Activated B cell treated with CpG ODN at 0.5 μM for 24 hours (primary cell): ENCODE measurements around the gene FRYL. TPM values are rescaled to one million over a fixed set of nuclear protein-coding genes. Genes with fewer than 3 reads are reported as not detected.

ENCODE experiments used
- ATAC-seq: fragments of 200-7000 bp; cut with Tn5 transposase; one replicate; pipeline ENCODE4 v1.10.0; 2021; ENCODE audit warnings: low read depth, mild to moderate bottlenecking, moderate library complexity
- CTCF ChIA-PET: fragments of 350-600 bp; sonication (Branson Sonifier 250); formaldehyde crosslinking; loops from one replicate; lab custom pipeline; 2021; ENCODE audit warnings: antibody characterized with exemption; lab: Charles Lee
- POLR2A ChIA-PET: fragments of 350-600 bp; sonication (Branson Sonifier 250); formaldehyde crosslinking; loops from one replicate; lab custom pipeline; 2021; ENCODE audit warnings: antibody characterized with exemption; lab: Charles Lee
- DNase-seq: peaks from one replicate; pipeline ENCODE4 v3.0.0; 2022
- H3K27ac Mint-ChIP-seq: one replicate; pipeline ENCODE4 v1.8.0; 2020; ENCODE audit warnings: mixed read lengths
- H3K27me3 Mint-ChIP-seq: one replicate; pipeline ENCODE4 v1.8.0; 2021; ENCODE audit warnings: mixed read lengths
- H3K36me3 Mint-ChIP-seq: one replicate; pipeline ENCODE4 v1.8.0; 2021; ENCODE audit warnings: low read depth, mixed read lengths
- H3K4me1 Mint-ChIP-seq: one replicate; pipeline ENCODE4 v1.8.0; 2021; ENCODE audit warnings: mixed read lengths
- H3K4me3 Mint-ChIP-seq: one replicate; pipeline ENCODE4 v1.8.0; 2020; ENCODE audit warnings: mild to moderate bottlenecking, mixed read lengths
- H3K9me3 Mint-ChIP-seq: one replicate; pipeline ENCODE4 v1.8.0; 2020; ENCODE audit warnings: mixed read lengths
- intact Hi-C: fragments of 100-400 bp; cut with micrococcal nuclease; formaldehyde crosslinking; loops from one replicate; pipeline ENCODE4 v1.15.1; 2024
- total RNA-seq: library from RNA; stranded (reverse); gene quantifications from 2 replicates; pipeline ENCODE4 v1.2.3, GENCODE V29; 2022
- TF ChIP-seq, protein P1 (sequence below): fragments of 200-600 bp; IDR thresholded peaks from one replicate; pipeline ENCODE4 v1.8.0; 2022; ENCODE audit warnings: antibody characterized with exemption, mild to moderate bottlenecking

FRYL gene
- total RNA-seq, 1 donor from 2014 or later = 91.5 TPM

DNA sequence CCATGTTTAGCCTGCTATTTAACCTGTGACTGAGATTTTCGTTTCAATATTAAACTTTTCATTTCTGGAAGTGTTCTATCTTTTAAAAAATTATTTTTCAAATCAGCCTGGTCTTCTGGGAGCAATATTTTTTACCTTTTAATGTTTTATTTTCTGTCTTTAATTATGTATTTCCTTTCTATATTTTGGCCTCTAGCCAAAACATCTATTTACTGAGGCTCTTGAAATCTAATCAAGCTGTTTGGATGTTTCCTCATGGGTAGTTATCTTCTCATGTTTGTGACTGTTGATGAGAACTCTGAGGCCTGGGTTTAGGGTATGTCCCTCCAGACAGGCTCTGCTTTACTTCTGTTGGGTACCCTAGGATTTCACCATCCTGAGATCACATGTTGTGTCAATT, 307.3 kb downstream of the FRYL start:
- no peak for ATAC-seq
- ChIA-PET POLR2A (no interaction called here), CTCF (no interaction called here)
- Mint-ChIP-seq H3K27me3 (peaks cover 8% of the 10 kb centered on the region), H3K36me3 (no peaks in the 10 kb centered on the region), H3K4me1 (no peaks in the 10 kb centered on the region), H3K9me3 (no peaks in the 10 kb centered on the region), H3K4me3 (no peak overlapping the region), H3K27ac (no peak overlapping the region)
- TF ChIP-seq, protein P1, sequence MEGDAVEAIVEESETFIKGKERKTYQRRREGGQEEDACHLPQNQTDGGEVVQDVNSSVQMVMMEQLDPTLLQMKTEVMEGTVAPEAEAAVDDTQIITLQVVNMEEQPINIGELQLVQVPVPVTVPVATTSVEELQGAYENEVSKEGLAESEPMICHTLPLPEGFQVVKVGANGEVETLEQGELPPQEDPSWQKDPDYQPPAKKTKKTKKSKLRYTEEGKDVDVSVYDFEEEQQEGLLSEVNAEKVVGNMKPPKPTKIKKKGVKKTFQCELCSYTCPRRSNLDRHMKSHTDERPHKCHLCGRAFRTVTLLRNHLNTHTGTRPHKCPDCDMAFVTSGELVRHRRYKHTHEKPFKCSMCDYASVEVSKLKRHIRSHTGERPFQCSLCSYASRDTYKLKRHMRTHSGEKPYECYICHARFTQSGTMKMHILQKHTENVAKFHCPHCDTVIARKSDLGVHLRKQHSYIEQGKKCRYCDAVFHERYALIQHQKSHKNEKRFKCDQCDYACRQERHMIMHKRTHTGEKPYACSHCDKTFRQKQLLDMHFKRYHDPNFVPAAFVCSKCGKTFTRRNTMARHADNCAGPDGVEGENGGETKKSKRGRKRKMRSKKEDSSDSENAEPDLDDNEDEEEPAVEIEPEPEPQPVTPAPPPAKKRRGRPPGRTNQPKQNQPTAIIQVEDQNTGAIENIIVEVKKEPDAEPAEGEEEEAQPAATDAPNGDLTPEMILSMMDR = no peak
- DNase-seq = no peak
- intact Hi-C loops = no loop called here

DNA sequence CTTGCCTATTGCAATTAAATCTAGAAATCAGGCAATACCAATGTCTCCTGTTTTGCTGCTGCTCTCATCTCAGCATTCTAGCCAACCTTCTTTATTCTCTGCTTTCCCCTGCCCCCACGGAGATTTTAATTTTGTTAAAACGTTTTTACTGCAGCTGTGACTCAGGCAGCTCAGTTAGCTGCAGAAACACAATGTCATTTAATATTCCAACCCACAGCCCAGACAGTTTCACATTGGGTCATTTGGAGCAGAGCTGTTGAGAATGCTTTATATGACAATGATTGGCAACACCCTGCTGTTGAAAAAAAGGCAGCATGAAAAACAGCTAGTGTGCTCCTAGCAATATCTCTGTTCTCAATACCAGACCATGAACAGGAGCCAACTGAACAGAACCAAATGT, 309.5 kb downstream of the FRYL start:
- intact Hi-C loops = no loop called here
- no peak for DNase-seq
- ChIA-PET CTCF (no interaction called here), POLR2A (no interaction called here)
- H3K9me3 Mint-ChIP-seq = no peaks in the 10 kb centered on the region
- peaks cover 8% of the 10 kb centered on the region for H3K27me3 Mint-ChIP-seq
- TF ChIP-seq, protein P1 = no peak
- no peaks in the 10 kb centered on the region for H3K36me3 Mint-ChIP-seq
- no peaks in the 10 kb centered on the region for H3K4me1 Mint-ChIP-seq
- H3K27ac Mint-ChIP-seq = no peak overlapping the region
- H3K4me3 Mint-ChIP-seq = no peak overlapping the region
- no peak for ATAC-seq

DNA sequence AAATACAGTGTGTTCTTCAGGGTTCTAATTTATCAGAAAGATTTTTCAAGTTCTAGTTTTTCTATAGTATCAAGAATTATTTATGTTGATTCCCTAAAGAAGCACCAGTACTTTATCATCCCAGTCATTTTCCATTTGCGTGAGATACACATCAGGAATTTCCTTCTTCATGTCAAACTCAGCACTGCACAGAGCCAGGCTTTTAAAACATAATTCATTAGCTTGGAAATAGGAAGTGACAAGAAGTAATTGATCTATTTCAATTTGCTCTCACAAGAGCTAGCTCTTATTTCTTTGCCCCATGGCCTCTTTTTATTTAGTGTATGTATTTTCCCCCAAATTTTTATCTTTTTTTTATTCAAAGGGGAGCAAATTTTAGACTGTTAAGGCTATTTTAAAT, 309.9 kb downstream of the FRYL start:
- Mint-ChIP-seq H3K4me3 (no peak overlapping the region), H3K27me3 (peaks cover 8% of the 10 kb centered on the region), H3K27ac (no peak overlapping the region), H3K9me3 (no peaks in the 10 kb centered on the region), H3K36me3 (no peaks in the 10 kb centered on the region), H3K4me1 (no peaks in the 10 kb centered on the region)
- POLR2A ChIA-PET = no interaction called here
- DNase-seq (no peak), ATAC-seq (no peak)
- intact Hi-C loops = no loop called here
- CTCF ChIA-PET = no interaction called here
- TF ChIP-seq, protein P1 = no peak

DNA sequence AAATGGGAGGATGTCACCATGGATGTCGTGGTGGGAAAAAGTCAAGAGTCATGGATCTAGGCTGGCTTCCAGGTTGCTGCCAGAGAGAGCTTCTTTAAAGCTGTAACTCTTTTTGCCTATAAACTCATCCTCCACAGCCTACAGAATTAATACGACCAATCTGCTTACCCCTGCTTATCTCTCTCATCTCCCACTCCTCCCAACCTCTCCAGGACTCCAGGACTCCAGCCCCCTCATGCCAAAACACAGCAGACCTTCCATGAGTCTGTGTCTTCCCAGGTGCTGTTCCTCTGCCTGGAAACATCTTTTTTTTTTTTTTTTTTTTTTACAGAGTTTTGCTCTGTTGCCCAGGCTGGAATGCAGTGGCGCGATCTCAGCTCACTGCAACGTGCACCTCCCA, 312.2 kb downstream of the FRYL start:
- Mint-ChIP-seq H3K36me3 (no peaks in the 10 kb centered on the region), H3K9me3 (peaks cover 10% of the 10 kb centered on the region), H3K27me3 (peaks cover 10% of the 10 kb centered on the region), H3K4me1 (no peaks in the 10 kb centered on the region), H3K4me3 (no peak overlapping the region), H3K27ac (no peak overlapping the region)
- intact Hi-C loops = no loop called here
- DNase-seq (no peak), ATAC-seq (no peak)
- ChIA-PET CTCF (no interaction called here), POLR2A (no interaction called here)
- TF ChIP-seq, protein P1 = no peak

DNA sequence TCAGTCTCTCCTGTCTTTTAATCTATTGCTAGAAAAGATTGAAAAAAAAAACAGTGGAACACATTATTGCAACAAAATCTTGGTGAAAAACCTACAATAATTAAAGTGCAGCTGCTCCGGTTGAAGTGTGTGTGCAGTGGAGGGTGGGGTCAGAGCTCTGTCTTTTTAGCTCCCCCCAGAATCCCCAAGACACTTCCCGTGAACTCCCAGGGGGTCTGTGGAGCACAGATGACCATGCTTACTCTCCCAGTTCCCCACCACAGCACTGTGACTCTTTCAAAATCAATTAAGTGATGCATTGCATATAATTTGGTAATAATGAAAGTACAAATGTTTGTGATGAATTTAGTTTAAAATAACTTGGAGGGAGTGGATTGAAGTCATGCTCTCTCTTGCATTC, 312.6 kb downstream of the FRYL start:
- H3K4me1 Mint-ChIP-seq = no peaks in the 10 kb centered on the region
- ChIA-PET POLR2A (no interaction called here), CTCF (no interaction called here)
- peaks cover 10% of the 10 kb centered on the region for H3K27me3 Mint-ChIP-seq
- H3K36me3 Mint-ChIP-seq = no peaks in the 10 kb centered on the region
- ATAC-seq (no peak), DNase-seq (no peak)
- H3K9me3 Mint-ChIP-seq = peaks cover 10% of the 10 kb centered on the region
- intact Hi-C loops = no loop called here
- H3K4me3 Mint-ChIP-seq = no peak overlapping the region
- TF ChIP-seq, protein P1 = no peak
- H3K27ac Mint-ChIP-seq = no peak overlapping the region
